ENCODE measurements around the gene SRMS. TPM values are rescaled to one million over a fixed set of nuclear protein-coding genes. Genes with fewer than 3 reads are reported as not detected.

SRMS gene
- total RNA-seq, 1 experiment from 2014 or later = 1.4 TPM

DNA sequence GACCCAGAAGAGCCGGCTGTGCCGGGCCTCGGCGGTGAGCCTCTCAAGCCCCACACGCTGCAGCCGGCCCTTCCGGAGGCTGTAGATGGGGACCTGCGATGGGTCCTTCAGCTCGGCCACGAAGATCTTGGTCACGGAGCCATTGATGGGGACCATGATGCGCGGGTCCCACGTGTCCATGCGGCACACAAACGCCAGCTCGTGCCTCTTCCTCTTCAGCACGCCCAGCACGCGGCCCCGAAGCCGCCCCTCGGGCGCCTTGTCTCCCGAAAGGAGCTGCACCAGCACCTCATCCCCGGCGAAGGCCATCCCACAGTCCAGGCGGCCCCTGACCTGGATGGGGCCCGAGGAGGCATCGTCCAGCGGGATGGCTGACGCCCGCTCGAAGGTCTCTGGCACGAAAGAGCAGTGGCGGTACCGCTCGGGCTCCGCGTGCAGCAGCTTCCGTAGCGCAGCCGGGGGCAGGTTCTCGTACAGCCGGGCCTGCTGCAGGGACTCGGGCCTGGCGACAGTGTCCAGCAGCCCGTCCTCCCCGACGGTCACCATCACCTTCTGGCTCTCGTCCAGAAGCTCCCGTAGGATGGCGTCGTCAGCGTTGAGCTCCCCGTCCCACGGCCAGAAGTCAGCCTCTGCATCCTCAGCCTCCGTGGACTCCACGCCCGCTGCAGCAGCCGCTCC lies 17.6 kb upstream of the SRMS start:
- BruUV-seq (replicated peaks) = no TSS peak
- no peaks in the 10 kb centered on the region for H3K9me3 Mint-ChIP-seq (ENCODE audit: unreplicated experiment)
- ChIA-PET POLR2A (interaction anchor here (0.9 kb wide), 1 partner anchor 9 kb away, joined by 5 read pairs; the partner anchor contains the start of gene HELZ2), CTCF (interaction anchor here (1.1 to 1.3 kb wide), 2 partner anchors 147 to 220 kb away, joined by 3 to 4 read pairs; no protein-coding TSS in a partner anchor)
- no peak for DNase-seq (ENCODE audit: unreplicated experiment)
- no peaks in the 10 kb centered on the region for H3K27me3 Mint-ChIP-seq (ENCODE audit: insufficient read depth, unreplicated experiment)
- H3K4me3 Mint-ChIP-seq (ENCODE audit: unreplicated experiment) = no peak overlapping the region
- H3K36me3 Mint-ChIP-seq (ENCODE audit: insufficient read depth, unreplicated experiment) = no peaks in the 10 kb centered on the region
- intact Hi-C loops (cut with micrococcal nuclease) = no loop called here
- TF ChIP-seq, protein P1, sequence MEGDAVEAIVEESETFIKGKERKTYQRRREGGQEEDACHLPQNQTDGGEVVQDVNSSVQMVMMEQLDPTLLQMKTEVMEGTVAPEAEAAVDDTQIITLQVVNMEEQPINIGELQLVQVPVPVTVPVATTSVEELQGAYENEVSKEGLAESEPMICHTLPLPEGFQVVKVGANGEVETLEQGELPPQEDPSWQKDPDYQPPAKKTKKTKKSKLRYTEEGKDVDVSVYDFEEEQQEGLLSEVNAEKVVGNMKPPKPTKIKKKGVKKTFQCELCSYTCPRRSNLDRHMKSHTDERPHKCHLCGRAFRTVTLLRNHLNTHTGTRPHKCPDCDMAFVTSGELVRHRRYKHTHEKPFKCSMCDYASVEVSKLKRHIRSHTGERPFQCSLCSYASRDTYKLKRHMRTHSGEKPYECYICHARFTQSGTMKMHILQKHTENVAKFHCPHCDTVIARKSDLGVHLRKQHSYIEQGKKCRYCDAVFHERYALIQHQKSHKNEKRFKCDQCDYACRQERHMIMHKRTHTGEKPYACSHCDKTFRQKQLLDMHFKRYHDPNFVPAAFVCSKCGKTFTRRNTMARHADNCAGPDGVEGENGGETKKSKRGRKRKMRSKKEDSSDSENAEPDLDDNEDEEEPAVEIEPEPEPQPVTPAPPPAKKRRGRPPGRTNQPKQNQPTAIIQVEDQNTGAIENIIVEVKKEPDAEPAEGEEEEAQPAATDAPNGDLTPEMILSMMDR (IDR thresholded peaks at IDR 0.05; ENCODE audit: unreplicated experiment) = no peak
- no peaks in the 10 kb centered on the region for H3K4me1 Mint-ChIP-seq (ENCODE audit: insufficient read depth, unreplicated experiment)
- H3K27ac Mint-ChIP-seq (ENCODE audit: low read depth, unreplicated experiment) = no peak overlapping the region

DNA sequence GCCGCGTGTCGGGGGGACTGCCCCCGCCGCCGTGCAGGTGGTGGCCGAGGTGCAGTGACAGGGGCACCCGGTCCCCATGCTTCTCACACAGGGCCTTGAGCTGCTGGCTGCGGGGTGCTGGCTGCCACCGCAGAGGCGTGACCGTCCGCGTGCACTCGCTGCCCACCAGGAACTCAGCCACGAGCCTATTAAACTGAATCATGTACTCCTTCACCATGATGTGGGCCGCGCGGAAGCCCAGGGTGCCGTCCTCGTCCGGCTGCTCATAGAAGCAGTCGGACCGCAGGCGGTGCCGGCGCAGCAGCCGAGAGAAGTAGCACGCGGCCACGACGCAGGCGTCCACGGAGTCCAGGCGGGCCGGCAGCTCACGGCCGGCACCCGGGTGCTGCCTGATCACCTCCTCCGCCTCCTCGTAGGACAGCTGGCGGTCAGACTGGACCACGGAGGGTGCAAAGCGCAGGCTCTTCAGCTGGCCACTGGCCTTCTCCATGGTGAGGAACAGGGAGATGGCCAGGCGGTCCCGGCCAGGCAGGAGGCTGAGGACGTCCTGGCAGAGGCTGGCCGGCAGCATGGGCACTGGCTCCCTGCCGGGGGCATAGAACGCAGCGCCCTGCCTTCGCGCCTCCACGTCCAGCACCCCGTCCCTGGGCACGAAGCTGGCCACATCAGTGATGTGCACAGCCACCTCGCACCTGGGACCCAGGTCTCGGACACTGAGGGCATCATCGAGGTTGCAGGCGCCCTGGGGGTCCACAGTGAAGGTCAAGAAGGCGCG lies 16.7 kb upstream of the SRMS start:
- Mint-ChIP-seq H3K4me3 (ENCODE audit: unreplicated experiment) (no peak overlapping the region), H3K36me3 (ENCODE audit: insufficient read depth, unreplicated experiment) (no peaks in the 10 kb centered on the region), H3K27me3 (ENCODE audit: insufficient read depth, unreplicated experiment) (no peaks in the 10 kb centered on the region), H3K4me1 (ENCODE audit: insufficient read depth, unreplicated experiment) (no peaks in the 10 kb centered on the region), H3K9me3 (ENCODE audit: unreplicated experiment) (no peaks in the 10 kb centered on the region), H3K27ac (ENCODE audit: low read depth, unreplicated experiment) (no peak overlapping the region)
- ChIA-PET POLR2A (interaction anchor here (0.6 to 1.5 kb wide), 2 partner anchors 9 to 22 kb away, joined by 3 to 5 read pairs; partner anchors contain the start of gene HELZ2), CTCF (interaction anchor here (1.1 to 1.3 kb wide), 2 partner anchors 146 to 221 kb away, joined by 3 to 4 read pairs; no protein-coding TSS in a partner anchor)
- BruUV-seq (replicated peaks) = no TSS peak
- intact Hi-C loops (cut with micrococcal nuclease) = no loop called here
- TF ChIP-seq, protein P1 (IDR thresholded peaks at IDR 0.05; ENCODE audit: unreplicated experiment) = no peak
- no peak for DNase-seq (ENCODE audit: unreplicated experiment)

DNA sequence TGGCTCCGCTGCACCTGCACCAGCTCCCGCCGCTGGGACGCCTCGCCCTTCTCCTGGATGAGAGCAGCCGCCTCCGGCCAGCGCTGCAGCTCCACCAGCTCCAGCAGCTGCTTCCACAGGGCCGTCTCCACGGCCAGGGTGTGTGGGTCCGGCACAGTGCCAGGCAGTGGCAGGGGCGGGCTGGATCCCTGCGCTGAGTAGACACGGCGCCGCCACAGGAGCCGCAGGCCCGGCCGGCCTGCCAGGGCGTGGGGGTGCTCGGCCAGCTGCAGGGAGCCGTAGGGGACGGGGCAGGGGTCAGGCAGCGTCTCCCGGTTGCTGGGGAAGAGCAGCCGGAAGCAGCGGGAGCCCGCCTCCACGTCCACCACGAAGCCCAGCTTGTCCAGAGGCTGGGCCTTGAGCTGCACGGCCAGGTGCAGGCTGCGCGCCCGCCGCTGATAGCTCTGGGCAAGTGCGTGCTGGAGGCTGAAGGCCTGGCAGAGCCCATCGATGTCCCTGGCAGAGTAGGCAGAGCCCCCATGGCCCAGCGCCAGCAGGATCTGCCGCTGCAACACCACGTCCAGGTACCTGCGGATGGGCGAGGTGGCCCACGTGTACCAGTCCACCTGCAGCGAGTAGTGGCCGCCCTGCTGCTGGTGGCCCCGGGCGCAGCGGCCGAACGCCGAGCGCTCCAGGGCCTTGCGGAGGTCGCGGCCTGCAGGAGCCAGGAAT lies 15.8 kb upstream of the SRMS start:
- Mint-ChIP-seq H3K4me3 (ENCODE audit: unreplicated experiment) (no peak overlapping the region), H3K27me3 (ENCODE audit: insufficient read depth, unreplicated experiment) (no peaks in the 10 kb centered on the region), H3K36me3 (ENCODE audit: insufficient read depth, unreplicated experiment) (no peaks in the 10 kb centered on the region), H3K4me1 (ENCODE audit: insufficient read depth, unreplicated experiment) (no peaks in the 10 kb centered on the region), H3K9me3 (ENCODE audit: unreplicated experiment) (no peaks in the 10 kb centered on the region), H3K27ac (ENCODE audit: low read depth, unreplicated experiment) (no peak overlapping the region)
- CTCF ChIA-PET = no interaction called here
- POLR2A ChIA-PET = interaction anchor here (1.5 kb wide), 1 partner anchor 10 kb away, joined by 5 read pairs; the partner anchor contains the start of gene HELZ2
- TF ChIP-seq, protein P1 (IDR thresholded peaks at IDR 0.05; ENCODE audit: unreplicated experiment) = no peak
- no peak for DNase-seq (ENCODE audit: unreplicated experiment)
- intact Hi-C loops (cut with micrococcal nuclease) = no loop called here
- BruUV-seq (replicated peaks) = no TSS peak
